Lung (tissue), 12 donors: Measurements from ENCODE around the gene POP5. TPM values are rescaled to one million over a fixed set of nuclear protein-coding genes. Genes with fewer than 3 reads are reported as not detected.

Experiments used
- ATAC-seq: fragments of 200-7000 bp; cut with Tn5 transposase; one replicate; pipeline ENCODE4 v1.9.1; 2020; ENCODE audit warnings: moderate number of reproducible peaks; ENCODE audit not compliant: insufficient read depth, low FRiP score
- DNase-seq, 3 donors: peaks; one replicate each; pipeline ENCODE4 v3.0.0-alpha.2; 2013 to 2017
- H3K27ac ChIP-seq, 2 donors: one replicate each; pipeline ENCODE4 v1.5.1; 2013; ENCODE audit warnings: mild to moderate bottlenecking in 2 of 2, moderate library complexity in 2 of 2, control low read depth in 1 of 2, inconsistent platforms in 1 of 2, low read depth in 1 of 2, low read length in 1 of 2
- H3K27me3 ChIP-seq, 3 donors: one replicate each; pipeline ENCODE4 v1.5.1; 2013; ENCODE audit warnings: low read length in 2 of 3; ENCODE audit not compliant: control insufficient read depth in 3 of 3, insufficient read depth in 3 of 3
- H3K36me3 ChIP-seq, 4 donors: one replicate each; pipeline ENCODE4 v1.5.1; 2013; ENCODE audit warnings: low read length in 4 of 4, mild to moderate bottlenecking in 1 of 4, moderate library complexity in 1 of 4; ENCODE audit not compliant: control insufficient read depth in 4 of 4, insufficient read depth in 4 of 4
- H3K4me1 ChIP-seq, 5 donors: one replicate each; pipeline ENCODE4 v1.5.1; 2013; ENCODE audit warnings: low read length in 5 of 5, mild to moderate bottlenecking in 2 of 5, moderate library complexity in 1 of 5; ENCODE audit not compliant: control insufficient read depth in 5 of 5, insufficient read depth in 5 of 5
- H3K4me3 ChIP-seq: one replicate; pipeline ENCODE4 v1.5.1; 2013; ENCODE audit warnings: mild to moderate bottlenecking, control low read depth, moderate library complexity
- H3K9ac ChIP-seq, 2 donors: one replicate each; pipeline ENCODE4 v1.5.1; 2013; ENCODE audit warnings: low read length in 2 of 2, control low read depth in 1 of 2; ENCODE audit not compliant: insufficient read depth in 1 of 2
- H3K9me3 ChIP-seq, 4 donors: one replicate each; pipeline ENCODE4 v1.5.1; 2013; ENCODE audit warnings: low read length in 3 of 4, mild to moderate bottlenecking in 1 of 4, moderate library complexity in 1 of 4; ENCODE audit not compliant: control insufficient read depth in 4 of 4, insufficient read depth in 3 of 4
- WGBS, 2 donors: extraction: QIAGEN DNeasy Blood & Tissue Kit; methylation state at CpG; one replicate each; pipeline ENCODE4 v1.1.7; 2013; 5-methylcytosine and 5-hydroxymethylcytosine counted together
- polyA plus RNA-seq, 2 donors: library from polyadenylated mRNA; stranded (reverse); fragments of 200-250 nt; gene quantifications; one replicate each; pipeline ENCODE4 v1.2.1, GENCODE V29; 2013
- total RNA-seq, 2 donors: library from RNA; depleted of rRNA in 1 of 2; stranded (reverse); fragments of >200 nt in 1 of 2; gene quantifications; one replicate each; pipeline ENCODE4 v1.2.1, GENCODE V29; 2014 to 2021
- TF ChIP-seq, protein P1 (sequence below): IDR thresholded peaks from 2 replicates; pipeline ENCODE4 v1.5.1; 2012; ENCODE audit warnings: mild to moderate bottlenecking; ENCODE audit errors: control extremely low read depth, extremely low read depth
- donor health status: control.
- donor health status: control.
- donor health status: Bipolar disorder and iron deficiency.
- donor health status: healthy.
- donor health status: DM: yes; HTN: yes; CAD: no.

Gene POP5
- total and polyA plus RNA-seq, 4 donors = 22.1 to 62.1 (median 39.3) TPM

GRCh38 chr12:120529641-120530417 is 51.4 kb downstream of the POP5 start:
- H3K36me3 ChIP-seq = peaks cover 0 to 1% (median 0%) of the 10 kb centered on the region in 4 donors
- H3K9ac ChIP-seq = peak overlapping the region; percentile 43 to 82
- ATAC-seq (no peak), DNase-seq (peak; percentile 41 to 76 (median 68))
- H3K27me3 ChIP-seq = no peaks in the 10 kb centered on the region
- peak overlapping the region; percentile 72 to 93 for H3K27ac ChIP-seq
- peaks cover 0 to 12% (median 2%) of the 10 kb centered on the region in 5 donors for H3K4me1 ChIP-seq
- H3K4me3 ChIP-seq = no peak overlapping the region
- WGBS, 2 donors = 28 to 36% methylated on average over 19 of the region's 19 CpGs
- TF ChIP-seq, protein P1, sequence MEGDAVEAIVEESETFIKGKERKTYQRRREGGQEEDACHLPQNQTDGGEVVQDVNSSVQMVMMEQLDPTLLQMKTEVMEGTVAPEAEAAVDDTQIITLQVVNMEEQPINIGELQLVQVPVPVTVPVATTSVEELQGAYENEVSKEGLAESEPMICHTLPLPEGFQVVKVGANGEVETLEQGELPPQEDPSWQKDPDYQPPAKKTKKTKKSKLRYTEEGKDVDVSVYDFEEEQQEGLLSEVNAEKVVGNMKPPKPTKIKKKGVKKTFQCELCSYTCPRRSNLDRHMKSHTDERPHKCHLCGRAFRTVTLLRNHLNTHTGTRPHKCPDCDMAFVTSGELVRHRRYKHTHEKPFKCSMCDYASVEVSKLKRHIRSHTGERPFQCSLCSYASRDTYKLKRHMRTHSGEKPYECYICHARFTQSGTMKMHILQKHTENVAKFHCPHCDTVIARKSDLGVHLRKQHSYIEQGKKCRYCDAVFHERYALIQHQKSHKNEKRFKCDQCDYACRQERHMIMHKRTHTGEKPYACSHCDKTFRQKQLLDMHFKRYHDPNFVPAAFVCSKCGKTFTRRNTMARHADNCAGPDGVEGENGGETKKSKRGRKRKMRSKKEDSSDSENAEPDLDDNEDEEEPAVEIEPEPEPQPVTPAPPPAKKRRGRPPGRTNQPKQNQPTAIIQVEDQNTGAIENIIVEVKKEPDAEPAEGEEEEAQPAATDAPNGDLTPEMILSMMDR = no peak
- H3K9me3 ChIP-seq = no peaks in the 10 kb centered on the region

GRCh38 chr12:120528861-120529525 is 52.2 kb downstream of the POP5 start, which contains the start of gene COQ5:
TSS of gene COQ5 (minus strand) at chr12:120529158. CDS start at chr12:120529141, 17 bp downstream.
- Histone ChIP-seq H3K27me3 (no peaks in the 10 kb centered on the region), H3K36me3 (peaks cover 0 to 1% (median 0%) of the 10 kb centered on the region in 4 donors), H3K27ac (peak within 1 kb of the TSS; percentile 93 to 98), H3K4me1 (peaks cover 0 to 12% (median 2%) of the 10 kb centered on the region in 5 donors), H3K9me3 (no peaks in the 10 kb centered on the region), H3K9ac (peak within 1 kb of the TSS; percentile 82 to 91), H3K4me3 (peak within 1 kb of the TSS; percentile 92)
- TF ChIP-seq, protein P1 = no peak
- peak; percentile 96 to 98 (median 97) for DNase-seq
- 0 to 1% methylated on average over 38 of the region's 38 CpGs for WGBS, 2 donors
- ATAC-seq = peak; percentile 92

Other genes with a start within 250 kb of the POP5 start
- gene MSI1, start 212.2 kb downstream of the POP5 start, total RNA-seq = 1 to 10 TPM in 1 of 2 donors, under 1 TPM in 1; 0.95 to 3.5 TPM
- under 1 TPM; 0.18 to 0.22 TPM for gene MSI1, start 212.2 kb downstream of the POP5 start, polyA plus RNA-seq
- 100 to 1,000 TPM; 211 to 370 TPM for gene COX6A1, start 143.3 kb downstream of the POP5 start, total RNA-seq
- gene COX6A1, start 143.3 kb downstream of the POP5 start, polyA plus RNA-seq = 1,000 to 10,000 TPM in 1 of 2 donors, 100 to 1,000 TPM in 1; 679 to 1,397 TPM
- 10 to 100 TPM in 1 of 2 donors, 1 to 10 TPM in 1; 9.6 to 16.9 TPM for gene TRIAP1, start 135.0 kb downstream of the POP5 start, total RNA-seq
- 10 to 100 TPM; 28.7 to 32.9 TPM for gene TRIAP1, start 135.0 kb downstream of the POP5 start, polyA plus RNA-seq
- 10 to 100 TPM; 27.5 to 27.6 TPM for gene GATC, start 135.0 kb downstream of the POP5 start, total RNA-seq
- 10 to 100 TPM; 10.6 to 11.2 TPM for gene GATC, start 135.0 kb downstream of the POP5 start, polyA plus RNA-seq
- 100 to 1,000 TPM in 1 of 2 donors, 10 to 100 TPM in 1; 100.0 to 128 TPM for gene SRSF9, start 111.7 kb downstream of the POP5 start, total RNA-seq
- 100 to 1,000 TPM in 1 of 2 donors, 10 to 100 TPM in 1; 76.6 to 127 TPM for gene SRSF9, start 111.7 kb downstream of the POP5 start, polyA plus RNA-seq
- 100 to 1,000 TPM; 210 to 308 TPM for gene DYNLL1, start 85.3 kb downstream of the POP5 start, total RNA-seq
- gene DYNLL1, start 85.3 kb downstream of the POP5 start, polyA plus RNA-seq = 100 to 1,000 TPM; 328 to 360 TPM
- gene COQ5, start 52.2 kb downstream of the POP5 start, total RNA-seq = 10 to 100 TPM; 25.1 to 28.4 TPM
- gene COQ5, start 52.2 kb downstream of the POP5 start, polyA plus RNA-seq = 10 to 100 TPM; 21.1 to 23.7 TPM
- 100 to 1,000 TPM; 150 to 207 TPM for gene RNF10, start 47.0 kb downstream of the POP5 start, total RNA-seq
- gene RNF10, start 47.0 kb downstream of the POP5 start, polyA plus RNA-seq = 100 to 1,000 TPM; 112 to 199 TPM
- under 1 TPM; 0.58 to 0.63 TPM for gene CABP1, start 59.2 kb upstream of the POP5 start, total RNA-seq
- under 1 TPM; 0.13 to 0.37 TPM for gene CABP1, start 59.2 kb upstream of the POP5 start, polyA plus RNA-seq
- gene MLEC, start 105.7 kb upstream of the POP5 start, total RNA-seq = 100 to 1,000 TPM in 1 of 2 donors, 10 to 100 TPM in 1; 56.8 to 161 TPM
- 10 to 100 TPM; 34.1 to 50.6 TPM for gene MLEC, start 105.7 kb upstream of the POP5 start, polyA plus RNA-seq
- gene UNC119B, start 129.1 kb upstream of the POP5 start, total RNA-seq = 10 to 100 TPM; 30.2 to 43.2 TPM
- 10 to 100 TPM in 1 of 2 donors, 1 to 10 TPM in 1; 8.6 to 21.2 TPM for gene UNC119B, start 129.1 kb upstream of the POP5 start, polyA plus RNA-seq
- 10 to 100 TPM; 16.4 to 32.4 TPM for gene ACADS, start 144.4 kb upstream of the POP5 start, total RNA-seq
- 10 to 100 TPM; 22.3 to 31.6 TPM for gene ACADS, start 144.4 kb upstream of the POP5 start, polyA plus RNA-seq